Measurements from ENCODE around the gene CAPZA2.

DNA sequence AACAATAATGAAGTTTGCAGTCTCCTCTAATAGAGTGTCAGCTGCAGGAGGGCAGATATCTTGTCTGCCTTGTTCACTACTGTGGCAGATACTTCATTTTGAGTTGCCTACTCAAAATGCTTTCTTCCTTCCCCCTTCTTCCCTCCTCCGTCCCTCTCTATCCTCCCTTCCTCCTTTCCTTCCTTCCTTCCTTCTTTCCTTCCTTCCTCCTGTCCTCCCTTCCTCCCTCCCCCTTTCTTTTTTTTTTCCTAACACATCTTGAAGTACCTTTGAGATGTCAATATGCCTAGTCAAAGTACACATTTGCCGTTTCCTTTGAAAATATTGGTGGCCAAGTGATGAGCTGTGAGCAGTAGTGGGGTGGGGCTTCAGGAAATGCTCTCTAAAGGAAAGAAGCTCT, 72.2 kb downstream of the CAPZA2 start:
- TF ChIP-seq, protein P1, sequence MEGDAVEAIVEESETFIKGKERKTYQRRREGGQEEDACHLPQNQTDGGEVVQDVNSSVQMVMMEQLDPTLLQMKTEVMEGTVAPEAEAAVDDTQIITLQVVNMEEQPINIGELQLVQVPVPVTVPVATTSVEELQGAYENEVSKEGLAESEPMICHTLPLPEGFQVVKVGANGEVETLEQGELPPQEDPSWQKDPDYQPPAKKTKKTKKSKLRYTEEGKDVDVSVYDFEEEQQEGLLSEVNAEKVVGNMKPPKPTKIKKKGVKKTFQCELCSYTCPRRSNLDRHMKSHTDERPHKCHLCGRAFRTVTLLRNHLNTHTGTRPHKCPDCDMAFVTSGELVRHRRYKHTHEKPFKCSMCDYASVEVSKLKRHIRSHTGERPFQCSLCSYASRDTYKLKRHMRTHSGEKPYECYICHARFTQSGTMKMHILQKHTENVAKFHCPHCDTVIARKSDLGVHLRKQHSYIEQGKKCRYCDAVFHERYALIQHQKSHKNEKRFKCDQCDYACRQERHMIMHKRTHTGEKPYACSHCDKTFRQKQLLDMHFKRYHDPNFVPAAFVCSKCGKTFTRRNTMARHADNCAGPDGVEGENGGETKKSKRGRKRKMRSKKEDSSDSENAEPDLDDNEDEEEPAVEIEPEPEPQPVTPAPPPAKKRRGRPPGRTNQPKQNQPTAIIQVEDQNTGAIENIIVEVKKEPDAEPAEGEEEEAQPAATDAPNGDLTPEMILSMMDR (IDR thresholded peaks at IDR 0.05) = no peak
- no peak for TF ChIP-seq POLR2A (IDR thresholded peaks at IDR 0.05)

All from heart left ventricle (tissue), 13 donors.